ENCODE measurements around the gene SMIM41.

SMIM41 gene

GRCh38 chr12:52044292-52044983, 35.1 kb upstream of the SMIM41 start:
- Mint-ChIP-seq H3K36me3 (ENCODE audit: low read depth) (no peaks in the 10 kb centered on the region), H3K4me1 (ENCODE audit: low read depth) (peaks cover 26% of the 10 kb centered on the region), H3K4me3 (no peak overlapping the region), H3K27me3 (ENCODE audit: low read depth) (peaks cover 11% of the 10 kb centered on the region), H3K27ac (no peak overlapping the region), H3K9me3 (no peaks in the 10 kb centered on the region)

- no peaks in the 10 kb centered on the region for H3K36me3 Mint-ChIP-seq (ENCODE audit: low read depth)
- H3K4me1 Mint-ChIP-seq (ENCODE audit: low read depth): peaks cover 39% of the 10 kb centered on the region
- no peaks in the 10 kb centered on the region for H3K9me3 Mint-ChIP-seq
- no peak overlapping the region for H3K27ac Mint-ChIP-seq
- peaks cover 9% of the 10 kb centered on the region for H3K27me3 Mint-ChIP-seq (ENCODE audit: low read depth)
- no peak overlapping the region for H3K4me3 Mint-ChIP-seq
Observed at GRCh38 chr12:52045794-52046199, 33.7 kb upstream of the SMIM41 start.

- H3K4me3 Mint-ChIP-seq: no peak overlapping the region
- no peaks in the 10 kb centered on the region for H3K36me3 Mint-ChIP-seq (ENCODE audit: low read depth)
- peaks cover 38% of the 10 kb centered on the region for H3K4me1 Mint-ChIP-seq (ENCODE audit: low read depth)
- H3K27me3 Mint-ChIP-seq (ENCODE audit: low read depth): peaks cover 9% of the 10 kb centered on the region
- no peak overlapping the region for H3K27ac Mint-ChIP-seq
- H3K9me3 Mint-ChIP-seq: no peaks in the 10 kb centered on the region
Observed at GRCh38 chr12:52046859-52047258, 32.6 kb upstream of the SMIM41 start.

- H3K9me3 Mint-ChIP-seq: no peaks in the 10 kb centered on the region
- H3K4me1 Mint-ChIP-seq (ENCODE audit: low read depth): peaks cover 40% of the 10 kb centered on the region
- peak overlapping the region; percentile 83 for H3K4me3 Mint-ChIP-seq
- H3K27me3 Mint-ChIP-seq (ENCODE audit: low read depth): peaks cover 9% of the 10 kb centered on the region
- H3K27ac Mint-ChIP-seq: peak overlapping the region; percentile 72
- H3K36me3 Mint-ChIP-seq (ENCODE audit: low read depth): no peaks in the 10 kb centered on the region
Observed at GRCh38 chr12:52049286-52049685, 30.2 kb upstream of the SMIM41 start.

GRCh38 chr12:52049688-52050087, 29.8 kb upstream of the SMIM41 start:
- Mint-ChIP-seq H3K4me1 (ENCODE audit: low read depth) (peaks cover 40% of the 10 kb centered on the region), H3K4me3 (peak overlapping the region; percentile 83), H3K9me3 (no peaks in the 10 kb centered on the region), H3K27ac (peak overlapping the region; percentile 72), H3K27me3 (ENCODE audit: low read depth) (peaks cover 9% of the 10 kb centered on the region), H3K36me3 (ENCODE audit: low read depth) (no peaks in the 10 kb centered on the region)

- Mint-ChIP-seq H3K36me3 (ENCODE audit: low read depth) (no peaks in the 10 kb centered on the region), H3K27ac (peak overlapping the region; percentile 72), H3K4me3 (peak overlapping the region; percentile 83), H3K27me3 (ENCODE audit: low read depth) (peaks cover 9% of the 10 kb centered on the region), H3K9me3 (no peaks in the 10 kb centered on the region), H3K4me1 (ENCODE audit: low read depth) (peaks cover 40% of the 10 kb centered on the region)
Observed at GRCh38 chr12:52050116-52050757, 29.3 kb upstream of the SMIM41 start.

- Mint-ChIP-seq H3K4me1 (ENCODE audit: low read depth) (peaks cover 36% of the 10 kb centered on the region), H3K36me3 (ENCODE audit: low read depth) (no peaks in the 10 kb centered on the region), H3K9me3 (no peaks in the 10 kb centered on the region), H3K4me3 (peak within 1 kb of the TSS; percentile 83), H3K27ac (peak within 1 kb of the TSS; percentile 92), H3K27me3 (ENCODE audit: low read depth) (peaks cover 9% of the 10 kb centered on the region)
Observed at GRCh38 chr12:52050758-52051541, 28.6 kb upstream of the SMIM41 start, which contains the start of gene NR4A1. TSS of gene NR4A1 (plus strand) at chr12:52051442. CDS start at chr12:52054329, 2,887 bp downstream.

- no peaks in the 10 kb centered on the region for H3K36me3 Mint-ChIP-seq (ENCODE audit: low read depth)
- H3K27me3 Mint-ChIP-seq (ENCODE audit: low read depth): peaks cover 9% of the 10 kb centered on the region
- no peaks in the 10 kb centered on the region for H3K9me3 Mint-ChIP-seq
- peak overlapping the region; percentile 92 for H3K27ac Mint-ChIP-seq
- peak overlapping the region; percentile 83 for H3K4me3 Mint-ChIP-seq
- H3K4me1 Mint-ChIP-seq (ENCODE audit: low read depth): peaks cover 31% of the 10 kb centered on the region
Observed at GRCh38 chr12:52052468-52053186, 26.9 kb upstream of the SMIM41 start.

- H3K4me3 Mint-ChIP-seq: peak overlapping the region; percentile 83
- H3K9me3 Mint-ChIP-seq: no peaks in the 10 kb centered on the region
- peaks cover 31% of the 10 kb centered on the region for H3K4me1 Mint-ChIP-seq (ENCODE audit: low read depth)
- peaks cover 9% of the 10 kb centered on the region for H3K27me3 Mint-ChIP-seq (ENCODE audit: low read depth)
- no peaks in the 10 kb centered on the region for H3K36me3 Mint-ChIP-seq (ENCODE audit: low read depth)
- no peak overlapping the region for H3K27ac Mint-ChIP-seq
Observed at GRCh38 chr12:52053536-52054209, 25.8 kb upstream of the SMIM41 start.

- peaks cover 28% of the 10 kb centered on the region for H3K4me1 Mint-ChIP-seq (ENCODE audit: low read depth)
- H3K9me3 Mint-ChIP-seq: no peaks in the 10 kb centered on the region
- H3K27me3 Mint-ChIP-seq (ENCODE audit: low read depth): peaks cover 5% of the 10 kb centered on the region
- no peak overlapping the region for H3K4me3 Mint-ChIP-seq
- no peaks in the 10 kb centered on the region for H3K36me3 Mint-ChIP-seq (ENCODE audit: low read depth)
- H3K27ac Mint-ChIP-seq: no peak overlapping the region
Observed at GRCh38 chr12:52054231-52054832, 25.2 kb upstream of the SMIM41 start.

- Mint-ChIP-seq H3K4me3 (no peak overlapping the region), H3K27ac (no peak overlapping the region), H3K36me3 (ENCODE audit: low read depth) (no peaks in the 10 kb centered on the region), H3K9me3 (no peaks in the 10 kb centered on the region), H3K27me3 (ENCODE audit: low read depth) (no peaks in the 10 kb centered on the region), H3K4me1 (ENCODE audit: low read depth) (peaks cover 20% of the 10 kb centered on the region)
Observed at GRCh38 chr12:52054833-52055730, 24.4 kb upstream of the SMIM41 start.

GRCh38 chr12:52055731-52056711, 23.5 kb upstream of the SMIM41 start:
- Mint-ChIP-seq H3K9me3 (no peaks in the 10 kb centered on the region), H3K4me3 (no peak overlapping the region), H3K27me3 (ENCODE audit: low read depth) (no peaks in the 10 kb centered on the region), H3K27ac (no peak overlapping the region), H3K36me3 (ENCODE audit: low read depth) (no peaks in the 10 kb centered on the region), H3K4me1 (ENCODE audit: low read depth) (peaks cover 14% of the 10 kb centered on the region)
